ENCODE data around the gene ZNF740. TPM values are rescaled to one million over a fixed set of nuclear protein-coding genes. Genes with fewer than 3 reads are reported as not detected.

Gene ZNF740
- total RNA-seq, 1 experiment from 2014 or later: 49.7 TPM

- TF ChIP-seq CTCF (IDR thresholded peaks at IDR 0.05 in 2 of 3, conservative IDR thresholded peaks at IDR 0.05 in 1 of 3; ENCODE audit: borderline replicate concordance in 1 of 3, insufficient read depth in 1 of 3, low read depth in 2 of 3, low read length in 2 of 3) (no peak), TCF7L2 (IDR thresholded peaks at IDR 0.05; ENCODE audit: borderline replicate concordance, extremely low read depth, insufficient read depth, insufficient read length) (no peak), EZH2 (IDR thresholded peaks at IDR 0.05) (no peak), ATF3 (IDR thresholded peaks at IDR 0.05) (no peak), POLR2A (IDR thresholded peaks at IDR 0.05; ENCODE audit: borderline replicate concordance, extremely low read depth, insufficient read depth, insufficient read length) (no peak), SIN3A (IDR thresholded peaks at IDR 0.05; ENCODE audit: low read depth) (no peak), YY1 (IDR thresholded peaks at IDR 0.05; ENCODE audit: extremely low read depth, insufficient replicate concordance, low read depth, low read length) (no peak)
Measured at GRCh38 chr12:53217931-53218307, 37.4 kb downstream of the ZNF740 start (continued).

- intact Hi-C loops (cut with micrococcal nuclease): loop anchor here (1.0 kb wide), 1 partner anchor 50 kb away; the partner anchor contains the start of gene ESPL1
- ChIA-PET CTCF (interaction anchor here (1.4 to 1.6 kb wide), 3 partner anchors 102 to 153 kb away, joined by 4 to 5 read pairs (median 5); partner anchors contain the start of gene AAAS), RAD21 (ENCODE audit: low non-redundant PET in 1 of 2, low total read pairs in 2 of 2, uncharacterized antibody in 2 of 2, unreplicated experiment in 2 of 2) (interaction anchor here in 1 of 2 experiments (0.6 kb wide), 1 partner anchor 1071 kb away, joined by 3 read pairs; no protein-coding TSS in a partner anchor), POLR2A (interaction anchor here (0.6 to 1.4 kb wide), 2 partner anchors 12 to 147 kb away, joined by 3 read pairs; no protein-coding TSS in a partner anchor)
- Histone ChIP-seq H3K9ac (ENCODE audit: low read length) (peak overlapping the region; percentile 93), H3K9me3 (ENCODE audit: control insufficient read depth in 1 of 2, insufficient read depth in 1 of 2, low read depth in 1 of 2, low read length in 2 of 2) (no peaks in the 10 kb centered on the region), H3K27me3 (ENCODE audit: insufficient read depth, low read length) (no peaks in the 10 kb centered on the region), H3K9me2 (ENCODE audit: insufficient read depth) (no peaks in the 10 kb centered on the region), H3K4me2 (ENCODE audit: low read length) (peak overlapping the region; percentile 100), H3K79me2 (ENCODE audit: insufficient read depth, low read length) (peaks cover 40% of the 10 kb centered on the region), H2AFZ (ENCODE audit: low read depth, low read length, poor library complexity, severe bottlenecking) (no peak overlapping the region), H3K4me3 (replicated peaks in 1 of 2; ENCODE audit: low read depth in 1 of 2, low read length in 2 of 2) (peak overlapping the region; percentile 72 to 88), H3K4me1 (ENCODE audit: control insufficient read depth in 1 of 2, insufficient read depth in 2 of 2, low read length in 2 of 2) (peaks cover 37 to 66% of the 10 kb centered on the region in 2 experiments), H4K20me1 (ENCODE audit: insufficient read depth) (no peaks in the 10 kb centered on the region), H3K27ac (ENCODE audit: low read depth, low read length) (peak overlapping the region; percentile 99), H3K36me3 (ENCODE audit: control insufficient read depth in 1 of 2, insufficient read depth in 2 of 2, low read length in 2 of 2) (peaks cover 1 to 2% of the 10 kb centered on the region in 2 experiments; a peak in 2 of 4 replicates)
- ATAC-seq (no peak), DNase-seq (ENCODE audit: low read depth, low spot score) (no peak)
- no TSS peak for BruUV-seq (replicated peaks)
- no peak for TF ChIP-seq YY1 (IDR thresholded peaks at IDR 0.05; ENCODE audit: extremely low read depth, insufficient replicate concordance, low read depth, low read length)
- no peak for TF ChIP-seq ELF1 (IDR thresholded peaks at IDR 0.05; ENCODE audit: borderline replicate concordance, low read depth)
- TF ChIP-seq RAD21 (IDR thresholded peaks at IDR 0.05; ENCODE audit: low read depth): no peak
- no peak for TF ChIP-seq MAX (IDR thresholded peaks at IDR 0.05)
- no peak for TF ChIP-seq ZBTB33 (IDR thresholded peaks at IDR 0.05; ENCODE audit: extremely low read depth, insufficient replicate concordance, low read length)
- no peak for TF ChIP-seq TCF7L2 (IDR thresholded peaks at IDR 0.05; ENCODE audit: borderline replicate concordance, extremely low read depth, insufficient read depth, insufficient read length)
- no peak for TF ChIP-seq ZNF274 (IDR thresholded peaks at IDR 0.05; ENCODE audit: low read depth, low read length)
- no peak for TF ChIP-seq POLR2A (IDR thresholded peaks at IDR 0.05; ENCODE audit: borderline replicate concordance, extremely low read depth, insufficient read depth, insufficient read length)
- no peak for TF ChIP-seq REST (IDR thresholded peaks at IDR 0.05; ENCODE audit: low read depth)
Measured at GRCh38 chr12:53218551-53219291, 38.2 kb downstream of the ZNF740 start.
